NCI-H748 treated with DMSO at 0.1 percent for 48 hours (cell line): ENCODE data around the gene RAB6D.
"Not testable (repeated sequence)": the region's sequence is repeated elsewhere in the genome, so short reads cannot be mapped to it uniquely, and the experiment has no call there.

Experiments
- DNase-seq: peaks from one replicate; lab custom pipeline; 2025; lab: John Stamatoyannopoulos, UW

The RAB6D gene

GRCh38 chr2:131363703-131364186, at the start of gene RAB6D:
Gene RAB6D (minus strand): TSS chr2:131364168. CDS start chr2:131363720, 448 bp downstream.
- DNase-seq: not testable (repeated sequence)

GRCh38 chr2:131413148-131413747, 49.3 kb upstream of the RAB6D start:
- DNase-seq: peak; percentile 45

GRCh38 chr2:131410173-131410572, 46.2 kb upstream of the RAB6D start:
- DNase-seq: no peak

- no peak for DNase-seq
Observed at GRCh38 chr2:131408778-131409177, 44.8 kb upstream of the RAB6D start.

GRCh38 chr2:131408207-131408606, 44.2 kb upstream of the RAB6D start:
- DNase-seq: no peak

- DNase-seq: no peak
Observed at GRCh38 chr2:131404753-131405152, 40.8 kb upstream of the RAB6D start.

- no peak for DNase-seq
Observed at GRCh38 chr2:131402320-131403039, 38.5 kb upstream of the RAB6D start.

- DNase-seq: no peak
Observed at GRCh38 chr2:131400849-131401248, 36.9 kb upstream of the RAB6D start.

- not testable (repeated sequence) for DNase-seq
Observed at GRCh38 chr2:131400441-131400840, 36.5 kb upstream of the RAB6D start.

- DNase-seq: not testable (repeated sequence)
Observed at GRCh38 chr2:131396209-131396608, 32.2 kb upstream of the RAB6D start.

GRCh38 chr2:131395024-131395645, 31.2 kb upstream of the RAB6D start:
- DNase-seq: not testable (repeated sequence)

- DNase-seq: no peak
Observed at GRCh38 chr2:131394147-131394931, 30.4 kb upstream of the RAB6D start.

GRCh38 chr2:131391953-131392352, 28.0 kb upstream of the RAB6D start:
- not testable (repeated sequence) for DNase-seq

- DNase-seq: not testable (repeated sequence)
Observed at GRCh38 chr2:131391471-131391870, 27.5 kb upstream of the RAB6D start.

- DNase-seq: not testable (repeated sequence)
Observed at GRCh38 chr2:131390495-131391130, 26.6 kb upstream of the RAB6D start.

- DNase-seq: no peak
Observed at GRCh38 chr2:131389657-131390056, 25.7 kb upstream of the RAB6D start.

- DNase-seq: not testable (repeated sequence)
Observed at GRCh38 chr2:131388834-131389233, 24.9 kb upstream of the RAB6D start.

GRCh38 chr2:131373111-131373510, 9.1 kb upstream of the RAB6D start:
- not testable (repeated sequence) for DNase-seq

GRCh38 chr2:131369954-131370353, 6.0 kb upstream of the RAB6D start:
- no peak for DNase-seq

GRCh38 chr2:131368493-131369066, 4.6 kb upstream of the RAB6D start:
- not testable (repeated sequence) for DNase-seq

- DNase-seq: no peak
Observed at GRCh38 chr2:131367352-131367751, 3.4 kb upstream of the RAB6D start.
